Medulla oblongata (tissue), 1 donor: ENCODE data around the gene THBS4.
"Not testable (repeated sequence)": the region's sequence is repeated elsewhere in the genome, so short reads cannot be mapped to it uniquely, and the experiment has no call there.

Experiments used
- DNase-seq: peaks from one replicate; pipeline ENCODE4 v3.0.0-alpha.2; 2015; ENCODE audit errors: extremely low spot score

THBS4 gene

DNA sequence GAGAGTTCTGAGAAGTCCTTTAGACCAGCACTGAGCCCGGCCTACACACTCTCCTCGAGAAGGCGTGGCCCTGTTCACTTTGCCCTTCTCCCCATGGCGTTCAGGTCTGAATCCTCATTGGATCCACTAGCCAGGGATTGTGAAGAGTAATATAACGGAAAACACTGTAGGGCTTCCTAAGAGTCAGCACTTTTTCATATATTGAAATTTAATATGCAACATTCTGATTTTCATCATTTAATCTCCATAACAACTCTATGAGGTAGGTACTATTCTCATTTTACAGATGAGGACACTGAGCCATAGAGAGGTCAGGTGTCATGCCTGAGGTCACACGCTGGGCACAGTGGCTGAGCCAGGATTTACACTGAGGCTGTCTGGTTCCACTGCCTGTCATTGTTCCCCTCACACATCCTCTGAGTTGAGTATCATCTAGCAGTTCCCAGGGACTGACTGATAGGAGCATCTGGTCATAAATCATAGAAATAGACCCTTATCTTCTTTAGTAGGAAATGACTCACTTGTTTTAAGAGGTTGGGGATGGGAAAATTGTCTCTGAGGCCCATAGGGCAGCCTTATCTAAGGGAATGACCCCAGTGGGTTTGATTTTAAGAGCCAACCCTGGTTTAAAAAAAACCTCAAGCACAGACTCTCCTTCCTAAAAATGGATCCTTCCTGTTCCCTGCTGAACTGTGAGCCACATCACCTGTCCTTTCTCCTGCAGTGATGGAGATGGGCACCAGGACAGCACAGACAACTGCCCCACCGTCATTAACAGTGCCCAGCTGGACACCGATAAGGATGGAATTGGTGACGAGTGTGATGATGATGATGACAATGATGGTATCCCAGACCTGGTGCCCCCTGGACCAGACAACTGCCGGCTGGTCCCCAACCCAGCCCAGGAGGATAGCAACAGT, 41.2 kb downstream of the THBS4 start:
- DNase-seq = no peak

DNA sequence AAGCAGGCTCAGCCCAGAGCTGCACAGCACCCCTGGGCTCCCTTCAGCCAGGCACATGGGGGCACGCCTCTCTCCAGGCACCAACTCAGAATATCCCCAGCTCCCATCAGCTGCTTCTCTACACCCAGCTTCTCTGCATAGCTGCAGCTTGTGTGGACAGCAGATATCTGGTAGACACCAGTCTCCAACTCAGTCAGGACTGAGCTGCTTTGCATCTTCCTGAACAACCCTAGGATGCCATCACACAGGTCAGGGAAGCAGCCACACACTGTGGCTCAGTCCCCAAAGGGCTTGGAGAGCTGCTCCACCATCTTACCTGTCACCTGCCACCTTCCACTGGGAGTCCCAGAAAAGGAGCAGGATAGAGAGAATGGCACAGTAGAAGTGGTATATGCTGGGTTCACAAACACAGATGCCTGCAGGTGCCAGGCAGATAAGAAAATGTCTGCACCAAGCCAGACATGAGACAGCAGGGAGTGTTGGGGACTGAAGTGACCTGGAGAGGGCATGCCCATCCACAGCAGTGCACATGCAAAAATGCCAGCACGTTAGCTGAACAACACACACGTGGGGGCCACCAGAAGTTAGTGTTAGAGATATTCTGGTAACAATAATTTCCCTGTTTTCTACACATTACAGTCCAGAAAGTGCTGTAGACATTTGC, 42.0 kb downstream of the THBS4 start:
- DNase-seq = no peak

DNA sequence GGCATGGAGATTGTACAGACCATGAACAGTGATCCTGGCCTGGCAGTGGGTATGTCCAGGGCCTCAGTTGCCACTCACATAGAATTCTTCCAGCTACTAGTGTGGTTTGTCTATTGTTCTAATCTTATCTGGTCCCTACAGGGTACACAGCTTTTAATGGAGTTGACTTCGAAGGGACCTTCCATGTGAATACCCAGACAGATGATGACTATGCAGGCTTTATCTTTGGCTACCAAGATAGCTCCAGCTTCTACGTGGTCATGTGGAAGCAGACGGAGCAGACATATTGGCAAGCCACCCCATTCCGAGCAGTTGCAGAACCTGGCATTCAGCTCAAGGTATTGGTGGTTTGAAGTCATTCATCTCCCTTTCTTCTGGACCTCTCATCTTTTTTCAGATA, 43.8 kb downstream of the THBS4 start:
- DNase-seq = no peak

DNA sequence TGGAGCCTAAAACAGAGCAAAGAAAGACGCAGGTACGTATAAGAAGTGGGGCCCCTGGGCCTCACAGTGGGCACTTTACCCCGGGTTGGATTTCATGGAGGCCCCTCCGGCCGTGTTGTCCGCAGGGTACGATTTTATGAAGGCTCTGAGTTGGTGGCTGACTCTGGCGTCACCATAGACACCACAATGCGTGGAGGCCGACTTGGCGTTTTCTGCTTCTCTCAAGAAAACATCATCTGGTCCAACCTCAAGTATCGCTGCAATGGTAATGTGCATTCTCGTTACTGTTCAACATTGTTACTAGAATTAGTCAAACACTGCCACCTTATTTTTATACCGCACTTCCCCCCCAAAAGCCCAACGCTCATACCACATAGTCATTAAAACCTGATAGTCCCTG, 47.1 kb downstream of the THBS4 start:
- DNase-seq = no peak

DNA sequence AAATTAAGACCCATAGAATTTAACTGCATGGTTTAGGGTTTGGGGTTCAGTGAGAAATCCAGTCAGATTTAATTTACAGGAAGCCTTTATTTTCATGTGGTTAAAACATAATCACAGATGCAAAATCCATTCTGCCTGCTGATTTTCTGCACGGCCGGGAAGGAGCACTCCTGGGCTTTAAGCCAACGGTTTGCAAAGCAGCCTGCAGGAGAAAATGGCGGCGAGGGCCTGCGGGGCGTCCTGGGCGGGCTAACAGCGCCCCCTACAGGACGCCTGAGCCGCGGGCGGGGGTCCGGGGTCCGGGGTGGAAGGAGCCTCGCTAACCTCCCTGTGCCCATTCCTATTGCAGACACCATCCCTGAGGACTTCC, 47.6 kb downstream of the THBS4 start:
- peak; percentile 82 for DNase-seq

DNA sequence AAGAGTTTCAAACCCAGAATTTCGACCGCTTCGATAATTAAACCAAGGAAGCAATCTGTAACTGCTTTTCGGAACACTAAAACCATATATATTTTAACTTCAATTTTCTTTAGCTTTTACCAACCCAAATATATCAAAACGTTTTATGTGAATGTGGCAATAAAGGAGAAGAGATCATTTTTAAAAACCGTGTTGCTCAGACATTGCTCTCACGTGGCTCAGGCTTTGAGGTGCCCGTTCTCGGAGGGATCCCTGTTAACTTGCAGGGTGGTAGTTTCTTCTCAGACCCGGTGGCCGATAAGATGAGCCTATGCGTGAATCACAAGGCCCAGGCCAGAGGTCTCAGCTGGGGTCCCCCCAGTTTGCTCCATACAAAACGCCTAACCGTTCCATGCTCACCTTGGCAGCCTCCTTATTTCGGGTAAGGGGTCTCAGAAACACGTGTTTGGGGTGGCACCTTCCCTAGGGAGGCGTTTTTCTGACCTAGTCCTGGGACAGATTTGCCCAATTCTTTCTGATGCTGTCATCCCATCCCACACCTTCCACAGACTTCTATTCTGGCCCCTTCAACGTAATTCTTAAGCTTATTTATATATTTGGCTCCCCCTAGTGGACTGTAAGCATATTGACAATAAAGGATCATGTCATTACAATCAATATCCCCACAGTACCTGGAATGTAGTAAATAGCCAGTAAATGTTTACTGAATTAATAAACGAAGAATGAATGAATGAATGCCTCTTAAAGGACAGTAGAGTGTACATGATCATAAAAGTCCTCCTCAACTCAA, 48.1 kb downstream of the THBS4 start:
- peak; percentile 82 for DNase-seq

DNA sequence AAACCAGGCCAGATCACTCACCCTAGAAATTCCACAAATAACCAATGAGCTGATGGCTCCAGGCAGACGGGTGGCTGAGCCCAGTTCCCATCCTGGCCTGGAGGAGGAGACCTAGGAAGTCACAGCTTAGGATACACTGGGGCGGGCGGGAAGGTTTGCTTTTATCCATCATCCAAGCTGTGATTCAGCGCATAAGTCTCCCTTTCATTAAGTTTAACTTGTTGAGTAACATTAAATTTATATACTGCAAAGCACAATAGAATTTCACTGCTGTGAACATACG, 55.7 kb downstream of the THBS4 start:
- DNase-seq = no peak

DNA sequence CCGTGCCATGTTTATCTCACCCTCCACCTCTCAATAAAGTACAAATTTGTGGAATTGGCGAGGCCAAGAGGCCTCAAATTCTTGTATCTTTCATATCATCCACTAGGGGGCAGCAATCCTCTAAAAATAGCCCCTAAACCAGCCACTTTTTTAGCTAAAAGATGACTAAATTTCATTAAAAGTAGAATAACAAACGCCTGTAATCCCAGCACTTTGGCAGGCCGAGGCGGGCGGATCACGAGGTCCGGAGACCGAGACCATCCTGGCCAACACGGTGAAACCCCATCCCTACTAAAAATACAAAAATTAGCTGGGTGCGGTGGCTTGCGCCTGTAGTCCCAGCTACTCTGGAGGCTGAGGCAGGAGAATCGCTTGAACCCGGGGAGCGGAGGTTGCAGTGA, 56.6 kb downstream of the THBS4 start:
- DNase-seq = peak; percentile 81

DNA sequence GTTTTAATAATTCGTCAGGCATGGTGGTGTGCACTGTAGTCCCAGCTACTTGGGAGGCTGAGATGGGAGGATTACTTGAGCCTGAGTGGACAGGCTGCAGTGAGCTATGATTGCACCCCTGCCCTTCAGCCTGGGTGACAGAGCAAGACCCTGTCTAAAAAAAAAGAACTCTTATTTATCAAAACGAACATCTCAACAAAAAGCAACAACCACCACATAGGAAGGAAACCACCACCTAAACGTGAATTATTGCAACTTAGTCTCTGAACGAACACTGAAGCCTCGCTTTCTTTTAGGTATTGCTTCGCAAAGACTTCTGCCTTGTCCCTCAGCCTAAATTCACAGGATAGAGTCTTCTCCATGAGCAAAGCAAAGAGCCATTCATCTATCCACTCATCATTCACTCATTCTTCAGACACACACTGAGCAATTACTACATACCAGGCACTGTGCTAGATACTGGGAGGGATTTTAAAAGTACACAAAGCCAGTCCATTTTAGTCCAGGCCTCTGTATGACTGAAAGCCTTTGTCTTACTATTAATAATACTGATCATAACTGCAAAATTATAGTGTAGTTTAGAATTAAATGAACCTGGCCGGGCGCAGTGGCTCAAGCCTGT, 57.4 kb downstream of the THBS4 start:
- no peak for DNase-seq

DNA sequence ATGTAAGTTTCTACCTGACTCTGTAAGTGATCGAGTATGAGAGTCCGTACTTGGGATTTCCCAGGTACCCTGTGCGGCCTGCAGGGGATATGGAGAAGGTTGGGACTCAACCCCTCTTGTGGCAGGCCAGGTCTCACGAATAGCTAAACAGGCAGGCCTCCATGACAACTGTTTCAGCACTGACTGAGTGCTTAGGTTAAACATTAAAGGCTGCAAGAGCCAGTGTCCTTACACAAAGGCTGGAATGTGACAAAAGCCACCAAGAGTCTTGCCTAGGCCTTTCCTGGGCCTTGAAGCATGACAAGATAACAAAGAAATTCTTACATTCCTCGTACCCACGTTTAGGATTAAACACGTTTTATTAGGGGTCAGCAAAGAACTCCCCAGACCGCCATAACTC, 58.6 kb downstream of the THBS4 start:
- no peak for DNase-seq

DNA sequence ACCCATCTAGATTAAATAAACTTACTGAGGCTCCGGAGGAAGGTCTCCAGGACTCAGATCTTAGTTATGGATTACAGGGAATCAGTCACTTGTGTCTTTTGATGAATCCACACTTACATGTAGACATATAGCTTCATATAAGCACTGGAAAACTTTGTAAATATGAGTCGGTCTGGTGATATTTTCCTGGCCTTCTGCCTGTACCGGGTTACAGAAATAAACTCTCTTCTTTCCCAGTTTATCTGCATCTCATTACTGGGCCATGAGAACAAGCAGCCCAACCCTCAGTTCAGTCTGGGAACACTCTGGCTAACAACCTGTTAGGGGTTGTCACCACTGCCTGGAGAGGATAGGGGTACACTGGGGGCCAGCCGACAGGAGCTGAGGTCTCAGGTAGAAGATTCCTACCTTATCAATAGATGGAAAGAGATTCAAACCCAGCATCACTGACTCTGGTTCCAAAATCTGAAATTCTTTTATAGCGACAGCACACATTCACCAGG, 59.1 kb downstream of the THBS4 start:
- no peak for DNase-seq

DNA sequence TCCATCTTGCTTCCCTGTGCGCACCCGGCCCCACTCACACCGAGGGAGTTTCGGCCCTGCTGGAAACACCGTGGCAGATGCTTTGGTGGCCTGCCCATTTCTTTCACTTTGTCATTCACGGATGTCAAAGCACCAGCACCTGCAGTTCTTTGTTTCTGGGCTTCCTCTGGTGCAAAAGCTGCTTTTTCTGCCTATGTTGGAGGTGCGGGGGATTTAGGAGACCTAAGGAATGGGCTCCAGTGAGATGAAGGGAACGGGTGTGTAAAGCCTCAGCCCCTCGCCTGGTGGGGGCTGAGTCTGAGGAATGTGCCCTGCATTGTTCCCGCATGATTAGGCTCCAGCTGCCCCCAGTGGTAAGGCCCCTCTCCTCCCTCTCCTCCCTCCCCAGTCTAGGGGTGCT, 62.3 kb downstream of the THBS4 start:
- no peak for DNase-seq

DNA sequence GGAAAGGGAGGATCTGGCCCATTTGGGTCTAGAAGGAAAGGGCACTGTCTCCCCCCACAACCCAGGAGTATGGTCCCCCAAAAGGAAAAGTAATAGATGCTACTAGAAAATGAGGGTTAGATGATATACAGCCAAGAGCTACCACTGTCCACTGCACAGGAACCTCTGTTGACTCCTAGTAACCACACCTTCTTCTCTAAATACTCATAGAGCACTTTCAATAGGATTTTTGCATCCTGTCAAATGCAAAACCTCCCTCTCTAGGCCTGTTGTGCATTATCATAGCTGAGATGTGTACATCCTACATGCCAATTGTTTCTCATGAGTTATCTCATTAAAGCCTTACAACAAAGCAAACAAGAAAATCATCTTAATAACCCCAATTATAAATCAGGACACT, 66.8 kb downstream of the THBS4 start:
- DNase-seq = no peak

DNA sequence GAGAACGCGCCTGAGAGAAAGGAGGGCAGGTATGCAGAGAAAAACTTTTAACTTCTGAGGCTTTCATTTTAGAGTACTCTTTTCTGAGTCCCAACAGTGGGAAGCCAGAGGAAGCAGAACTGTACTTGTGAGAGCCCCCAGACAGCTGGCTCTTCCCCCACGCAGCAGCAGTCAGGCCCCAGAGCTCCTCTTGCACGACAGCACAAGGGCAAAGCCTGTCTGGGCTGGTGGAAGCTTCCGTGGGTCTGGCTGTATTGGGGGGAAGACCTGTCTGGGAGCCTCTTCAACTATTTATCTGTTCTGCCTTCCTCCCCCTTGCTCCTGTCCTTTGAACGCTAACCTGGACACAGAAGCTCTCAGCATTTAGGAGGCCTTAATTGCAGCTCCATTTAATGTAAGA, 68.2 kb downstream of the THBS4 start:
- no peak for DNase-seq

DNA sequence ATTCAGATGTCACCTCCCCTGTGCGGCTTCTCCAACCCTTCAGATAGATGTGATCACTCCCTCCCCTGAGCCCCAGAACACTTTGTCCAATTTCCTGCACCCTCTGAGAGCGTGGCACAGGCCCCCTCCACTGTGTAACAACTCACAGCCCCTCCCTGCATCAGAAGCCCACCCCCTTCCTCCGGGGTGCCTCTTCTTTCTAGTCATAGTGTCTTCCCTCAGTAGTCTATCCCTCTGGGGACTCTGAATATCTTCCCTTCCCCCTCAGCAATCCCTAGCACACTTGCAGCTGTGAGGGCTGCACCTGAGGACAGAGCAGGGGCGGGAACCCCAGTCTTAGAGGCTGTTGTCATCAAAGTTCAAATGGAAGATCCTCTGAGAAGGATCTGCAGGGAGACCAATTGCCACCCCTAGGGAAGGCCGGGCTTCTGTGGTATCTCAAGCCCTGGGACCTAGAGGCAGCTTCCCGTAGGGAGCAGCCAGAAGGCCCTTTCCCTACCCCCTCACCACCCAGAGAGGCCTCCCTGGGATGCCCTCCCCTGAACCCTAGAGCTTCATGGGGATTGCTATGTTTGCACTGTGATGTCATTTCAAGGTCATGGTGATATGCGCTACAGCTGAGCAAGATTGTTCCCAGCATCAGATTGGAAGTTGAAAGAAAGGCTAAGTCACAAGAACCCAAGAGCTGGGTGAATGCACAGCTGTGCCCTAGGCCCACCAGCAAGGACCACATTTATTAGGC, 70.7 kb downstream of the THBS4 start:
- no peak for DNase-seq

DNA sequence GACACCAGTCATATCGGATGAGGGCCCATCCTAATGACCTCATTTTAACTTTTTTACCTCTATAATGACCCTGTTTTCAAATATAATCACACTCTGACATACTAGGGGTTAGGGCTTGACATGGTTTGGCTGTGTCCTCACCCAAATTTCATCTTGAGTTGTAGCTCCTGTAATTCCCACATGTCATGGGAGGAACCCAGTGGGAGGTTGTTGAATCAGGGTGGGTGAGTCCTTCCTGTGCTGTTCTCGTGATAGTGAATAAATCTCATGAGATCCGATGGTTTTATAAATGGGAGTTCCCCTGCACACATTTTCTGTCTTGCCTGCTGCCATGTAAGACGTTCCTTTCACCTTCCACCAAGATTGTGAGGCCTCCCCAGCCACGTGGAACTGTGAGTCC, 71.8 kb downstream of the THBS4 start:
- no peak for DNase-seq

DNA sequence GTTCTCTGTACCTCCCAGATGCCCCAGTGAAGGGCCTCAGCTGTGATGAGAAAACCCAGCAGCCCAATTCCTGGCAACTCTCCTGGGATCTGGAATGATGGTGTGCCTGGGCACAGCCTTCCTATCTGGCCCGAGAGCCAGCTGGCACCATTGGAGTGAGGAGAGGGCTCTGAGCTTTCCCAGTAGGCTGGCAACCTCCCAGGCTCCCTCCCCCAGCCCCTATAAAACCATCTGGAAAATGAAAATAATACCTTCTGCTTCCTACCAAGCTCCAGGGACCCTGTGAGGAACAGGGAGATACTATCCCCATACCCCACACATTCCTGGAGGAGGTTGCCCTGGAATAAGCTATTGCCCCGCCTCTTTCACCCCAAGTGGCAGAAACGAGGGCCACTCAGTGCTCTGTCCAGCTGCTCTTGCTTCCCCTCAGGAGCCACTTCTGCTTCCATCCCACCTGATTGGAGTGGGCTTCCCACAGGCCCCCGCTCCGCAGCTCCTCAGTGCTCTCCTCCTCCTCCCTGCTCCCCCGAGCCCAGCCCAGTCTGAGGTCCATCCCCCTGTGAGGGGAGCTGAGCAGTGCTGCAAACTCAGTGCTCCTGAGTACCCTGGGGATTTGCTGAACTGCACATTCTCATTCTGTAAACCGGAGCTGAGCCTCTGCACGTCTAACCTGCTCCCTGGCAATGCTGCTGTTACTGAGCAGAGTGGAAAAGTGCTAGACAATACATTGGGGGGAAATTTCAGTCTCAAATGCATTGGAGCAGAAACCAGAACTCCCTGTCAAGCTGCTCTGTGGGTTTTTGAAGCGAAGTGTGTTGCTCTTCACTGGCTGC, 74.7 kb downstream of the THBS4 start:
- peak; percentile 73 for DNase-seq

DNA sequence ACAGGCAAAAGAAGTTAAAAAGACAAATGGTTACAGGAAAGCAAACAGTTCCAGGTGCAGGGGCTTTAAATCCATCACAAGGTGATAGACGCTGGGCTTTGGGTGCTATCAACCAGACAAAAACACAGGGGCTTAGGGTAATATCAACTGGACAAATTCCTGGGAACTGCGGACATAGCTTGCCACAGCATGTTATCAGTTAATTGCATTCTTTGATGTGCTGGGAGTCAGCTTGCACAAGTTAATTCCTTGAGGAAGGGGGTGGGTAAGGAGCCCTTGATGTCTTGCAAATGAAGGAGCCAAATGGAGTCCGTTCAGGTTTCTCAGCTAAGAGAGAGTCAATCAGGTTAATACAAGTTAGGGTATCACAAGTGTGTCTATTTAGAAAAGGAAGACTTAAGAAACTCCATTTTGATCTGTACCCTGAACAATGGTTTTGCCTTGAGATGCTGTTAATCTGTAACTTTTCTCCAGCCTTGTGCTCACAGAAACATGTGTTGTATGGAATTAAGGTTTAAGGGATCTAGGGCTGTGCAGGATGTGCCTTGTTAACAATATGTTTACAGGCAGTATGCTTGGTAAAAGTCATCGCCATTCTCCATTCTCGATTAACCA, 76.3 kb downstream of the THBS4 start:
- not testable (repeated sequence) for DNase-seq

DNA sequence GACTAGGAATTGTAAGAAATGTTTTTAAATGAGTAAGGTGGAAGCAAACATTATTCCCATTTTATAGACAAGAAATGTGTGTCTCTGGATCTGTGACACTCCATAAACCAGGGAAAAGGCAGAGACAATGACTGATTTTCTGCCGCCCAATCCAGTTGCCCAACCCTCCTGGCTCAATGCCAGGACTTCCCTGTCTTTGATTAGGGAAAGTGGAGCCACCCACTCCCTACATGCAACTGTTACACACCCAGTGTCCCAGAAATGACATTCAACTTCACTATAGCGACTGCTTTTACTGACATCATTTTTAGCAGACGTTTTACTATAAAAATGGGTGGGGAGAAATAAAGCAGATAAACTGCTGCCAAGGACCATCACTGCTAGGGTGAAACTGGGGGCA, 79.7 kb downstream of the THBS4 start:
- DNase-seq = no peak

DNA sequence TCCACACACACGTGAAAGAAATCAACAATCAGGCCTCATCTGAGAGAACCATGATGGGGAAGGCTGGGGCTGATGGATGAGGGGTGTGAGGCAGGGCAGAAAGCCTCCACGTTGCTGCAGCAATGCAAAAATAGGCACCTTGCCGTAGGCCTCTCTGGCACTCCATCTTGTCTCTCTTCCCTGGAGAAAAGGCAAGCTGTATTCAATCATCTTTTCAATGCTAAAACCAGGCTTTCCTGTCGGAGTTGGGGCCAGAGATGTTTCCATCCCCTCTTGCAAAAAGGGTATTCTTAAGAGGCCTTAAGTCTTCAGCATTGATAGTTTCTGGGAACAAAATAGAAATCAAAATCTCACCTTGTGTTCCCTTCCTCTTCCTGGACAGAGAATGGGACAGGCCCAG, 80.9 kb downstream of the THBS4 start:
- DNase-seq = no peak
